Tibial nerve (tissue), 4 donors: ENCODE measurements around the gene KLHL11. TPM values are rescaled to one million over a fixed set of nuclear protein-coding genes. Genes with fewer than 3 reads are reported as not detected.
"Not testable (repeated sequence)": the region's sequence is repeated elsewhere in the genome, so short reads cannot be mapped to it uniquely, and the experiment has no call there.

Experiments used
- DNase-seq, 2 donors: peaks; one replicate each; pipeline ENCODE4 v3.0.0-alpha.2; 2019; ENCODE audit warnings: low spot score in 2 of 2
- H3K27ac ChIP-seq, 4 donors: fragments of 200-600 bp; sonication (generic) in 3 of 4; one replicate each; pipeline ENCODE4 v1.5.1; 2017 to 2019; ENCODE audit warnings: mild to moderate bottlenecking in 1 of 4
- H3K27me3 ChIP-seq, 2 donors: fragments of 200-600 bp; sonication (generic) in 1 of 2; one replicate each; pipeline versions ENCODE4 v1.5.1 to v1.6.0; 2017 to 2019
- H3K36me3 ChIP-seq, 3 donors: fragments of 200-600 bp; sonication (generic); one replicate each; pipeline ENCODE4 v1.5.1; 2018 to 2019
- H3K4me1 ChIP-seq, 4 donors: fragments of 200-600 bp; sonication (generic) in 3 of 4; one replicate each; pipeline ENCODE4 v1.5.1; 2017 to 2019
- H3K4me3 ChIP-seq, 4 donors: fragments of 200-600 bp; sonication (generic) in 3 of 4; one replicate each; pipeline ENCODE4 v1.5.1; 2017 to 2019; ENCODE audit warnings: mild to moderate bottlenecking in 1 of 4, moderate library complexity in 1 of 4
- H3K9me3 ChIP-seq, 4 donors: fragments of 200-600 bp; sonication (generic) in 3 of 4; one replicate each; pipeline ENCODE4 v1.5.1; 2017 to 2019
- EP300 ChIP-seq, 2 donors: sonication (generic); formaldehyde crosslinking; IDR thresholded peaks; one replicate each; pipeline ENCODE4 v1.6.1; 2017; ENCODE audit warnings: antibody characterized with exemption in 2 of 2, mild to moderate bottlenecking in 1 of 2
- POLR2A ChIP-seq, 2 donors: fragments of 450-650 bp; IDR thresholded peaks; one replicate each; pipeline ENCODE4 v1.6.1; 2017; ENCODE audit warnings: antibody characterized with exemption in 2 of 2, mild to moderate bottlenecking in 2 of 2, moderate library complexity in 2 of 2
- WGBS, 2 donors: methylation state at CpG; one replicate each; pipeline ENCODE4 v1.1.5; 2018; 5-methylcytosine and 5-hydroxymethylcytosine counted together
- total RNA-seq, 4 donors: library from RNA; depleted of rRNA; stranded (reverse); fragments of >200 nt; gene quantifications; one replicate each; pipeline ENCODE4 v1.1.0, GENCODE V29; 2016
- TF ChIP-seq, protein P1 (sequence below), 5 experiments: fragments of 200-600 bp in 3 of 5; fragments of 450-650 bp in 2 of 5; sonication (generic) in 3 of 5; IDR thresholded peaks; one replicate each; pipeline ENCODE4 v1.5.1; 2016 to 2019; ENCODE audit warnings: antibody characterized with exemption in 5 of 5, mild to moderate bottlenecking in 3 of 5, moderate library complexity in 2 of 5

Gene KLHL11
- total RNA-seq, 4 donors from 2014 or later, result 27.3 to 42.2 (median 32.7) TPM

DNA sequence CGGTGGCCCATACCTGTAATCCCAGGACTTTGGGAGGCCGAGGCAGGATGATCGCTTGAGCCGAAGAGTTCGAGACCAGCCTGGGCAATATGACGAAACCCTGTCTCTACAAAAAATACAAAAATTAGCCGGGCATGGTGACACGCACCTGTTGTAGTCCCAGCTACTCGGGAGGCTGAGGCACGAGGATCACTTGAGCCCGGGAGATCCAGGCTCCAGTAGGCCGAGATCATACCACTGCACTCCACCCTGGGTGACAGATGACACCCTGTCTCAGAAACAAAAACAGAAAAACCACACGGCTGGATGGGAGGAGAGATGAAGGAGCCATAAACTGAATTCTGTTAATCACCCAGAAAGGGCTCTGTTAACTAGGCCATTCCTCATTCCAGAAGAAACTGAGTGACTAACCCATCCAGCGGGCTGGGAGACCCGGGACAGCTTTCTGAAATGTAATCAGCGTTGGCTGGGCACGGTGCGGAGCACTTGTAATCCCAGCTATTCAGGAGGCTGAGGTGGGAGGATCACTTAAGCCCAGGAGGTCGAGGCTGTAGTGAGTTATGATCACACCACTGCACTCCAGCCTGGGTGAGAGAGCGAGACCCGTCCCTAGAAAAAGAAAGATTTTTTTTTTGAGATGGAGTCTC lies 28.6 kb downstream of the KLHL11 start:
- no peaks in the 10 kb centered on the region for H3K9me3 ChIP-seq
- peaks cover 0 to 13% (median 0%) of the 10 kb centered on the region in 3 donors for H3K36me3 ChIP-seq
- DNase-seq, result no peak
- WGBS, 2 donors, result 46 to 61% methylated on average over 21 of the region's 21 CpGs
- H3K27me3 ChIP-seq, result no peaks in the 10 kb centered on the region
- TF ChIP-seq EP300 (IDR thresholded peaks at IDR 0.05) (no peak), POLR2A (IDR thresholded peaks at IDR 0.05) (no peak)
- TF ChIP-seq, protein P1, sequence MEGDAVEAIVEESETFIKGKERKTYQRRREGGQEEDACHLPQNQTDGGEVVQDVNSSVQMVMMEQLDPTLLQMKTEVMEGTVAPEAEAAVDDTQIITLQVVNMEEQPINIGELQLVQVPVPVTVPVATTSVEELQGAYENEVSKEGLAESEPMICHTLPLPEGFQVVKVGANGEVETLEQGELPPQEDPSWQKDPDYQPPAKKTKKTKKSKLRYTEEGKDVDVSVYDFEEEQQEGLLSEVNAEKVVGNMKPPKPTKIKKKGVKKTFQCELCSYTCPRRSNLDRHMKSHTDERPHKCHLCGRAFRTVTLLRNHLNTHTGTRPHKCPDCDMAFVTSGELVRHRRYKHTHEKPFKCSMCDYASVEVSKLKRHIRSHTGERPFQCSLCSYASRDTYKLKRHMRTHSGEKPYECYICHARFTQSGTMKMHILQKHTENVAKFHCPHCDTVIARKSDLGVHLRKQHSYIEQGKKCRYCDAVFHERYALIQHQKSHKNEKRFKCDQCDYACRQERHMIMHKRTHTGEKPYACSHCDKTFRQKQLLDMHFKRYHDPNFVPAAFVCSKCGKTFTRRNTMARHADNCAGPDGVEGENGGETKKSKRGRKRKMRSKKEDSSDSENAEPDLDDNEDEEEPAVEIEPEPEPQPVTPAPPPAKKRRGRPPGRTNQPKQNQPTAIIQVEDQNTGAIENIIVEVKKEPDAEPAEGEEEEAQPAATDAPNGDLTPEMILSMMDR (IDR thresholded peaks at IDR 0.05), result no peak
- peak overlapping the region; percentile 61 to 87 (median 82) for H3K27ac ChIP-seq
- H3K4me1 ChIP-seq, result peaks cover 0 to 18% (median 7%) of the 10 kb centered on the region in 4 donors
- H3K4me3 ChIP-seq, result peak overlapping the region; percentile 70 to 97 (median 81)

DNA sequence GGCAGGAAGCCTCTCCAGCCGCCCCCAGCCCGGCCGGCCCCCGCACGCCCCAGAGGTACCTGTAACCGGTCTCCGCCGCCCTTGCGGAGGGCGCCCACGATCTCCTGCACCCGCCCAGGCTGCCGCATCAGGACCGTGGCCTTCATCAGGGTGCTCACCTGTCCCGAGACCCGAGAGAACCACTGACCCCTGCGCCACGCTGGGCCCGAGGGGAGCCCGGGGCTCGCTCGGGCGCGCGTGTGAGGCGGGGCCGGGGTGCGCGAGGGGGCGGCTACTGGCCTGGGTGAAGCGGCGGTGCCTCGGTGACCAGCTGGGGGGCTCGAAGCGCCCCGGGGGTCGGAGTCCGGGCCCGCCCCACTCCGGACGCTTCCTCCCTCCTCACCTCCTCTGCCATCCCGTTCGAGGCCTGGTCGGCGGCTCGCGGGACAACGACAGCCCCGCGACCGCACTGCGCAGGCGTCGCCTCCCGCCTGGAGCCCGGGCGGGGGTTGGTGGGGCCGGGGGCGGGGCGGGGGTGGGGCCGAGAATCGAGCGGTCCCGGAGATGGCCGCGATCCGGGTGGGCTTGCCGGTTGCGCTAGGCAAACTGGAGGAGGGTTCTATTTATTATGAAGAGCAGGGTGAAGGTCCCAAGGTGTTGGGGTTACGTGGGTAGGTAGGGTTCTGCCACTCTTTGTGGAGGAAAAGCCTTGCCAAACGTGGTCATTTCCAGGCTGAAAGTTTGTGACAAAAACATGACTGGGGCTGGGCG lies 29.2 kb downstream of the KLHL11 start, which contains the start of gene NT5C3B:
NT5C3B (minus strand) TSS at position 433 of the 750 bp plus-strand sequence; CDS start at position 394, 39 bp downstream.
- TF ChIP-seq POLR2A (IDR thresholded peaks at IDR 0.05) (peak in 1 of 2 donors; percentile 41), EP300 (IDR thresholded peaks at IDR 0.05) (peak in 1 of 2 donors; percentile 50)
- TF ChIP-seq, protein P1 (IDR thresholded peaks at IDR 0.05), result no peak
- Histone ChIP-seq H3K4me1 (peaks cover 0 to 18% (median 7%) of the 10 kb centered on the region in 4 donors), H3K9me3 (no peaks in the 10 kb centered on the region), H3K27ac (peak within 1 kb of the TSS; percentile 61 to 87 (median 82)), H3K4me3 (peak within 1 kb of the TSS; percentile 70 to 97 (median 81)), H3K27me3 (no peaks in the 10 kb centered on the region), H3K36me3 (peaks cover 0 to 20% (median 0%) of the 10 kb centered on the region in 3 donors)
- DNase-seq, result peak in 1 of 2 donors; percentile 18
- 1 to 2% methylated on average over 48 to 54 of the region's 72 CpGs for WGBS, 2 donors

DNA sequence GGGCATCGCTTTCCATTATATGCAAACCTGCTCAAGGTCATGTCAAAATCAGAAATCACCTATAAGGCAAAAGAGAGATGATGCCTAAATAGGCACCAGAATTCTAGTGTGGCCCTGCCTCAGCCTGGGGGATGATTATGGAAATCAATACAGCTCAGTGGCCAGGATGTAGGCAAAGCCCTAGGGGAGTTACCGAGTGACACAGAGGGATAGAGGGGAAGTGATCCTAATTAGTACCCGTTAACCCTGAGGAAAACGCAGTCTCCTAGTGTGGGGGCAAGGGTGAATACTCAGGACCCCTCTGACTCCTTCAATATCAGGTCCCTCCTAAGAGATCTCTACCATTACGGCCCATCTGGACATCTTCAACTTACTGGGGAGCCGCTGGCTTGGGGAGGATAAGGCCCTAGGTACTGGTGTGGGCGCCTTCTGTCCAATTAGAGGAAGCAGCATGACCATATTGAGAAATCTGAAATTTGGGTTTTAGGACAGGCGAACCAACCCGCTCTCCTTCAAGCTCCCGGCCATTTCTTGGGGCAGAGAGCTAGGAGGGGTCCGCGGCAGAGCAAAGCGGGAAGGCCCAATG lies 29.9 kb downstream of the KLHL11 start:
- no peaks in the 10 kb centered on the region for H3K27me3 ChIP-seq
- no peaks in the 10 kb centered on the region for H3K9me3 ChIP-seq
- H3K27ac ChIP-seq, result peak overlapping the region; percentile 61 to 87 (median 82)
- H3K4me3 ChIP-seq, result peak overlapping the region; percentile 70 to 97 (median 81)
- no peak for DNase-seq
- peaks cover 0 to 27% (median 0%) of the 10 kb centered on the region in 3 donors for H3K36me3 ChIP-seq
- TF ChIP-seq POLR2A (IDR thresholded peaks at IDR 0.05) (no peak), EP300 (IDR thresholded peaks at IDR 0.05) (no peak)
- TF ChIP-seq, protein P1 (IDR thresholded peaks at IDR 0.05), result no peak
- peaks cover 0 to 18% (median 7%) of the 10 kb centered on the region in 4 donors for H3K4me1 ChIP-seq
- WGBS, 2 donors, result 14% methylated on average over 13 of the region's 13 CpGs

DNA sequence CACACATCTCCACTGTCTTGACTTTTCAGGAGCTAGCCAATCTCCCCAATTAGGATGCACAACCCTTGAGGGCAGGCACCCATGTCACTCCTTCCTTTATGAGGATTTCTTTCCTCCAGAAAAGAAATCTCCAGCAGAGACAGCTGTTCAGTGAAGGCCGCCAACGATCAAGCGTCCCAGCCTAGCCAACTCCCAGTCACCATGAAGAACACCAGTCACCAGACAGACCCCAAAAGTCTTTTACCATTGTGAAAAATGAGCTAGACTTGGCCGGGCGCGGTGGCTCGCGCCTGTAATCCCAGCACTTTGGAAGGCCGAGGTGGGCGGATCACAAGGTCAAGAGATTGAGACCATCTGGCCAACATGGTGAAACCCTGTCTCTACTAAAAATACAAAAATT lies 35.3 kb downstream of the KLHL11 start:
- H3K4me1 ChIP-seq, H3K4me3 ChIP-seq, H3K27me3 ChIP-seq, H3K27ac ChIP-seq, DNase-seq, H3K9me3 ChIP-seq: not testable (repeated sequence)
- 87 to 88% methylated on average over 10 of the region's 10 CpGs for WGBS, 2 donors
- H3K36me3 ChIP-seq, result peaks cover 0 to 80% (median 0%) of the 10 kb centered on the region in 3 donors

DNA sequence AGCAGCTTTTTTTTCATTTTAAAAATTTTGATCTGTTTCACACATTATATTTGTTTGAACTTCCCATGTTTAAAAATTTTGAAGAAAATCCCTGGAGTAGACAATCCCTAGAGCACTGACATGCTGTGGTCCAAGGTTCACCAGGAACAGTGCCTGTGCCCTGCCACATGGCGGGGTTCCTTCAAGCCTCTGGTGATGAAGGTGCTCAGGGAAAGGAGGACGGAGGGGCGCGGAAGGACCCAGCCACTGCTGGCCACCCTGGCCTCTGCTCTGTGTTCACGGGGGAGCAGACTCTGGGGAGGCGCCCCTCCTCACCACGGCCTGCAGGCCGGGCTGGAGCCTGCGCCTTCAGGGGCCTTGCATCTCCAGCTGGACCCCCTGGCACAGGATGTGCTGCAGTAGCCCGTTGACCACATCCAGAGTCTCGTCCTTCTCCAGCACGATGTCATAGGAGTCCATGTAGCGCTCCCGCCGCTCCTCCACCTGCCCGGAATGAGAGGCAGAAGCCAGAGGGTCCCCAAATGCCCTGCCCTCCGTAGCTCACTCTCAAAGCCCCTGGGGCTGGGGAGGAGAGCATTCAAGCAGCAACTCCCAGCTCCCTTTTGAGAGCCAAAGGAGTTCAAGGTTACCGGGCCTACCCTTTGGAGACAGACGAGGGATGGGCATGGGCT lies 39.9 kb downstream of the KLHL11 start:
- TF ChIP-seq, protein P1 (IDR thresholded peaks at IDR 0.05), result no peak
- TF ChIP-seq POLR2A (IDR thresholded peaks at IDR 0.05) (no peak), EP300 (IDR thresholded peaks at IDR 0.05) (no peak)
- Histone ChIP-seq H3K4me1 (peaks cover 0 to 13% (median 0%) of the 10 kb centered on the region in 4 donors), H3K9me3 (no peaks in the 10 kb centered on the region), H3K4me3 (no peak overlapping the region), H3K27me3 (no peaks in the 10 kb centered on the region), H3K27ac (no peak overlapping the region), H3K36me3 (peaks cover 0 to 69% (median 0%) of the 10 kb centered on the region in 3 donors)
- no peak for DNase-seq
- 86 to 87% methylated on average over 15 to 19 of the region's 19 CpGs for WGBS, 2 donors
